ENCODE data around the gene RAET1G.

The RAET1G gene

GRCh38 chr6:149891259-149891658 is 31.7 kb downstream of the RAET1G start:
- no peak for DNase-seq

GRCh38 chr6:149890629-149891045 is 32.3 kb downstream of the RAET1G start:
- DNase-seq, result no peak

- no peak for DNase-seq
Measured at GRCh38 chr6:149889326-149889725, 33.6 kb downstream of the RAET1G start.

GRCh38 chr6:149888659-149889058 is 34.3 kb downstream of the RAET1G start:
- no peak for DNase-seq

- no peak for DNase-seq
Measured at GRCh38 chr6:149888093-149888492, 34.8 kb downstream of the RAET1G start.

- DNase-seq, result no peak
Measured at GRCh38 chr6:149887343-149887742, 35.6 kb downstream of the RAET1G start.

- DNase-seq, result no peak
Measured at GRCh38 chr6:149885888-149886287, 37.0 kb downstream of the RAET1G start.

GRCh38 chr6:149884617-149885016 is 38.3 kb downstream of the RAET1G start:
- DNase-seq, result no peak

GRCh38 chr6:149884215-149884614 is 38.7 kb downstream of the RAET1G start:
- no peak for DNase-seq

- no peak for DNase-seq
Measured at GRCh38 chr6:149881860-149882259, 41.1 kb downstream of the RAET1G start.

- no peak for DNase-seq
Measured at GRCh38 chr6:149881066-149881766, 41.7 kb downstream of the RAET1G start.

GRCh38 chr6:149877659-149878058 is 45.3 kb downstream of the RAET1G start:
- DNase-seq, result no peak

GRCh38 chr6:149876241-149876933 is 46.5 kb downstream of the RAET1G start:
- DNase-seq, result no peak

- DNase-seq, result no peak
Measured at GRCh38 chr6:149872233-149872632, 50.7 kb downstream of the RAET1G start.

- no peak for DNase-seq
Measured at GRCh38 chr6:149871182-149871581, 51.7 kb downstream of the RAET1G start.

GRCh38 chr6:149869275-149869892 is 53.5 kb downstream of the RAET1G start:
- DNase-seq, result no peak

- no peak for DNase-seq
Measured at GRCh38 chr6:149867876-149868640, 54.9 kb downstream of the RAET1G start.
